Uterus (tissue), 2 donors: Measurements from ENCODE around the gene RPL18.

ENCODE experiments used
- CTCF ChIP-seq, 4 experiments: fragments of 200-600 bp in 2 of 4; fragments of 450-650 bp in 2 of 4; sonication (generic) in 2 of 4; IDR thresholded peaks; one replicate each; pipeline ENCODE4 v1.5.1; 2016 to 2019; ENCODE audit warnings: antibody characterized with exemption in 4 of 4, mild to moderate bottlenecking in 2 of 4, moderate library complexity in 1 of 4
- POLR2A ChIP-seq, 2 donors: fragments of 450-650 bp; IDR thresholded peaks; one replicate each; pipeline ENCODE4 v1.6.1; 2016; ENCODE audit warnings: antibody characterized with exemption in 2 of 2, mild to moderate bottlenecking in 1 of 2, moderate library complexity in 1 of 2

- no peak for TF ChIP-seq CTCF (IDR thresholded peaks at IDR 0.05)
- TF ChIP-seq POLR2A (IDR thresholded peaks at IDR 0.05): no peak
Measured at GRCh38 chr19:48613852-48614435, 5.0 kb downstream of the RPL18 start.
